Measurements from ENCODE around the gene SLC37A1. TPM values are rescaled to one million over a fixed set of nuclear protein-coding genes. Genes with fewer than 3 reads are reported as not detected.
"Not testable (repeated sequence)": the region's sequence is repeated elsewhere in the genome, so short reads cannot be mapped to it uniquely, and the experiment has no call there.

The SLC37A1 gene
- total RNA-seq, 1 donor from 2014 or later, result 6.7 TPM

DNA sequence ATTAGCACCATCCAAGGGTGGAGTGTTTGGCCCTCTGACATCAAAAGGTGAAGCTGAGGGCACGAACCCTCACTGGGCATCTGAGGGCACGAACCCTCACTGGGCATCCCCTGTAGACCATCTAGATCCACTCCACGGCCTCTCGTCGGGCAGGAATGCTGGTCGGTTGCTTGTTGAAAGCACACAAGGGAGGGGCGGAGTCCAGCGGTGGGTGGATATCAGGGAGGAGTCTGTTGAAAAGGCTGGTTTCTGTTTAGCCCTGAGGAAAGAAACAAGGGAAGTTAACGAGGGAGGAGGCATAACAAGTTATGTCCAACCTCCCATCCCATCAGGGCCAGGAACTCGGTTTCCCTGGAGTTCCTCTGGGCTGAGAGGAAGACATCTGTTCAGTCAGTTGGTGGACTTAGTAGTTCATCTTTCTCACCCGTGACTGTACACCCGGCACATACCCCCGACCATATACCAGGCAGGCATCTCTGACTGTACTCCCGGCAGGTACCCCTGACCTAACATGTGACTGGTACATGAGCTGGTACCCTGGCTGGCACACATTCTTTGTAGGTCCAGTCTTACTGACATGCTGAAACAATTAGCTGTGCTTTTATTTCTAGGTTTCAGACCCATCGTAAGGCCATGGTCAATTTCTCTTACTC, 107.6 kb downstream of the SLC37A1 start:
- peak; percentile 67 for DNase-seq (ENCODE audit: low spot score)
- intact Hi-C loops (cut with DNase I), result no loop called here

DNA sequence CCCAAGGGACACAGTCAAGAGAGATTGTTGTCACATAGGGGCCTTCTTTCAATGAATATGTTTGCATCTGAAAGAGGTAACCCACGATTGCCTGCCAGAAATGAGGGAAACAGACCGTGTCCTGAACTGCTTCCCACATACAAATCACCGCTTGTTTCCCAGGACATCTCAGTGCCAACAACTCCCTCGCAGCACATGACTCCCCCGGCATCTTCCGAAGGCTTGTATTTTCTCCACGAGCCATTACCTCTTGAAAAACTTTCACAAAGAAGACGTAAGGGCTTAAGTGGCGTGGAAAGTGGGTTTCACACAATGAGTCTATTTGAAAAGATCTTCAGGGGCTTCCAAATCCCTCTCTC, 108.1 kb downstream of the SLC37A1 start:
- peak; percentile 12 for DNase-seq (ENCODE audit: low spot score)
- intact Hi-C loops (cut with DNase I), result no loop called here

DNA sequence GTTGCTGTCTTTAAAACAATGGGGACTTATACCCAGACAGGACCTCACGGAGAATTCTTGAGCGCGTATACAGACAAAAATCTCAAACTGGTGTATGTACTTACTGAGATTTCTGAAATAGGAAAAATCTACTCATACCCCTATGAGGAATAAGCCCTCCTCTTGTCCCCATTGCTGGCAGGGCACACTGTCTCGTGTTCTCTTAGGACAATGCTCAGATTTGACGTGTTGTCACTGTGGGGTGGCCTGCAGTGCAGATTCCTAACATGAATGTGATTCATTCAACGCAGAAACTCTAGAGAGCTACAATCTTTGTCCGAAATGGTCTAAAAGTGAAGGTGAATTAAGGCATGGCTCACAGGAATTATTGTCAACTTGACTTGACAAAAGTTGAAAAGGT, 108.6 kb downstream of the SLC37A1 start:
- DNase-seq (ENCODE audit: low spot score), result no peak
- intact Hi-C loops (cut with DNase I), result no loop called here

DNA sequence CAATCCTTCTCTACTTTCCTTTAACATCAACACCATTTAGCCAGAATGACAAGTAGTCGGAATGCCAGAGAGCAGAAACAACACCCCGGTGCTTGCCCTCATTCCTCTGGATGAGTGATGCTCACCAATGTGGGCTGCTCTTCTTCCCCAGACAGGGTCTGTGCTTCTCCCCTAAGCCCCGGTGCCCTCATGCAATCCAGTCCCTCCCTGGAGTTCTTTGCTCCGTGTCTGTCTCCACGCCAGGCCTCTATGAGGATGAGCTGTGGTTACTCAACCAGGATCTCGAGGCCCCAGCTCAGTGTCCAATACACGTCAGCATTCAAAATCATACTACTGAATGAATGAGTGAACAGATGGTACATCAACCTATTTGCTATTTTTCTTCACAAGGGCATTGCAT, 110.0 kb downstream of the SLC37A1 start:
- intact Hi-C loops (cut with DNase I), result no loop called here
- DNase-seq (ENCODE audit: low spot score), result peak; percentile 31

DNA sequence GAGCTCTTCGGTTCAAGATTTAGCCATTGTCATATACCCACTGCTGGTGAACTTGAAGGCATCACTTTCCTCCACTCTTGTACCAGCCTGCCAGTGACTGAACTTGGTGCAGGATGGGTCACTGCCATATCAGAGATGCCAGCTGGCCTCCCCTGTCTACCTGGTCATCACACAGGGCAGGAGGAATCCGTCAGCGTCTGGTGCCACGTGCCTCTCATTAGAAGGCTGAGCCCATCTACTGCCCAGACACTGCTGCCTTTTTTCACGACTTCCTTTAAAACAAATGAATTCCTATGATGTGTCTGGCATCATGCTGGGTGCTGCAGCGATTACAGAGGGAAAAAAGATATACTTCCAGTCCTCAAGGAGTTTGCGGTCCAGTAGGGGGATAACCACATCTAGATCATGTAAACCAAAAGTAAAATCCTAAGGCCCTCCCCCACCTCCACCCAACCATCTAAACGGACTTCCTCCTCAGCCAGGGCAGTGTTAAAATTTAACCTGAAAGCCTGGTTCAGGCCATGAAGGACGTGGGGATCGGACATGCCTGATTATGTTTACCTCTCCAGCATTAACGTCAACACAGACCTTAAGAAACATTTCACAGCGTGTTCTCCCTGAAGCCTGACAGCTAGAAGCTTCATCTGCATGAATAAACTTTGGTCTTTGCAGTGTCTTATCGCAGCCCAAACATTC, 110.6 kb downstream of the SLC37A1 start:
- intact Hi-C loops (cut with DNase I), result no loop called here
- DNase-seq (ENCODE audit: low spot score), result peak; percentile 35

DNA sequence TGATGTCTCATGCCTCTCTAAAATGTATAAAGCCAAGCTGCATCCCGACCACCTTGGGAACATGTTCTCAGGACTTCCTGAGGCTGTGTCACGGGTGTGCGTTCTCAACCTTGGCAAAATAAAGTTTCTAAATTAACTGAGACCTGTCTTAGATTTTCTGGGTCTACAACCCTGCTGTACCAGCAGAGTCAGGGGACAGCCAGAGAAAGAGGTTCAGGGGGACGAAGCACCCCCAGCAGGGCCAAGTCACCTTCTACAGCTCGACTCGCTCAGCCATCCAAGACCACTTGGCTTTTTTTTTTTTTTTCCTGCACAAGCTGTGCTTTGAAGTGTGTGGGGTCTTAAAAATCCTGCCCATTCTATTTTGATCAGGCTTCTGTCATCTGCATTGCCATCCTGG, 111.3 kb downstream of the SLC37A1 start:
- DNase-seq (ENCODE audit: low spot score), result no peak
- intact Hi-C loops (cut with DNase I), result no loop called here

DNA sequence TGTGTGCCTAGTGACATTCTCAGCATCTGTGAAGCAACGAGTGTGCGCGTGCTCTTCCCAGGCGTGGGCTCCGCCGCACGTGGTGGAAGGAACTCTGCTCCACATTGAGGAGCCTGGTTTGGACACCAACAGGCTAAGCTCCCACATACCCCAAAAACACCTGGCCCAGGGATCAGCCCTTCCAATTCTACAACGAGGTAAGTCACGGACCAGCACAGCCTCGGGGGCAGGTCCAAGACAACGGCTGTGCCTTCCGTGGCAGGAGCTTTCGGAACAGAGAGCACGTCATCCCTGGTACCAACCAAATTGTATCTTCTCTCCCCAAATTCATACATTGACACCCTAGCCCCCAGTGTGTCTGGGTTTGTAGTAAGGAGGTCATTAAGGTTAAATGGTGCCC, 112.5 kb downstream of the SLC37A1 start:
- intact Hi-C loops (cut with DNase I), result no loop called here
- DNase-seq (ENCODE audit: low spot score), result peak; percentile 61

DNA sequence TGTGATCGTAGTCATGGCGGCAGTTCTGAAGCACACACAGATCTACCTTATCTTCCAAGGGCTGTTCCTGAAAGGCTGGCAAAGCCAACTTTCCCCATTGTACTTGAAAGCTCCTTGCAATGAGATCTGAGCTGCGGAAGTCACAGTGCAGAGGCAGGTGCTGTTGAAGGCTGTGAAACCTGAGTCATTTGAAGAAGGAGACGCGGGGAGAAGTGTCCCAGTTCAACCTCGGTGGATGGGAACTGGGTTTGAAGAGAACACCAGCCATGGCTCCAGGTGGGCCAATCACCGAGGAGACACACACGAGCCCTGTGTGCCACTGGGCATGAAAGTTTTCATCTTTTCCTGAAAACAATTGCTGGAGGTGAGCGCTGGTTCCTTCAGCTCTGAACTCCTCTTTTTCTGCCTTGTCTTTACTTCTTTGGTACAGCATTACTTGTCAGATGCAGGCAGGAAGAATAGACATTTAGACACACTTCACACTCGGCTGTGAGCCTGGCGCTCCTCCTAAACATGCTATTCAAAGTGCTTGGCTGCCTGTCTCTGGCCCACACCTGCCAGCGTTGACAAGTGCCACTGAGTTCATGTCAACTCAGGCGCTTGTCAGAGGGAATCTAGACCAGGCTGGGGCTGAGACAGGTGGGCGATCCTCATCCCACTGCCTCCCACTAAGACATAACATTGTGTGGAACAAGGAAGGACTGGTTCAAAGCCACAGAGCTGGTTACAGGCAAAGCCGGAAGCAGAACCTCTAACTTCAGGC, 114.1 kb downstream of the SLC37A1 start:
- peak; percentile 77 for DNase-seq (ENCODE audit: low spot score)
- intact Hi-C loops (cut with DNase I), result no loop called here

DNA sequence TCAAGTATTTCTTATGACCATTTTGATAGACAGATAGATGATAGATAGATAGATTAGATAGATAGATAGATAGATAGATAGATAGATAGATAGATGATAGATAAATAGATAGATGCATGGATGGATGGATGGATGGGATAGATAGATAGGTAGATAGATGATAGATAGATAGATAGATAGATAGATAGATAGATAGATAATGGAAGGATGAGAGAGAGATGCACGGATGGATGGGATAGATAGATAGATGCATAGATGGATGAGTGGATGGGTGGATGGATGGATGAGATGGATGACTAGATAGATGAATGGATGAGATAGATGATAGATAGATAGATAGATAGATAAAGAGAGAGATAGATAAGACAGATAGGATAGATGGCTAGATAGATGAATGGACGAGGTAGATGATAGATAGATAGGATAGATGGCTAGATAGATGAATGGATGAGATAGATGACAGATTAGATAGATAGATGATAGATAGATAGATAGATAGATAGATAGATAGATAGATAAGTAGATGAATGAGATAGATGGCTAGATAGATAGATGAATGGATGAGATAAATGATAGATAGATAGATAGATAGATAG, 114.9 kb downstream of the SLC37A1 start:
- intact Hi-C loops (cut with DNase I); DNase-seq (ENCODE audit: low spot score): not testable (repeated sequence)

DNA sequence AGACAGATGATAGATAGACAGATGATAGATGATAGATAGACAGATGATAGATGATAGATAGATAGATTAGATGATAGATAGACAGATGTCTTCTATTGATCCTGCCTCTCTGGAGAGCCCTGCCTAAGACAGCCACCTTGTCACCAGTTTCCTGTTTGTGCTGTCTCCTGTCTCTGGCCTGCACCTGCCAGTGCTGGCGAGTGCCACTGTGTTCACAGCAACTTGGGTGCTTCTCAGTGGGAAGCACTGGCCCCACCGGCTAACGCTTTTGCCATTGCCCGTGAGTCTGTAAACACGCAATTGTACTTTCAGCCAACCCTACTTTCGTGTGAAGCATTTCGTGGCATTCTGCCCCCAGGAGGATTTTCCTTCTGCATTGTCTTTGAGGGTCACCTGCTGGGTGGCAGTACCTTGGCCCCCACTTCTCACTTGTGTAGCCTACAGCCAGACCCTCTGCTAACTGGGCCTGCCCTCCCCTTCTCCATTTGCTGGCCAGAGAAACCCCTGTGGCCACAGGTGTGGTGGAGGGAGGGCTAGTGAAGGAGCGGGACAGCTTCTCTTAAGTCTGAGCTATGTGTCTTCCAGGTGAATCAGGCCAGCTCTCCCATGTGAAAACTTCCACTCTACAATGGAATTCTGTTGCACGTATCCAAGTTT, 116.4 kb downstream of the SLC37A1 start:
- DNase-seq (ENCODE audit: low spot score), result peak; percentile 64
- intact Hi-C loops (cut with DNase I), result no loop called here

DNA sequence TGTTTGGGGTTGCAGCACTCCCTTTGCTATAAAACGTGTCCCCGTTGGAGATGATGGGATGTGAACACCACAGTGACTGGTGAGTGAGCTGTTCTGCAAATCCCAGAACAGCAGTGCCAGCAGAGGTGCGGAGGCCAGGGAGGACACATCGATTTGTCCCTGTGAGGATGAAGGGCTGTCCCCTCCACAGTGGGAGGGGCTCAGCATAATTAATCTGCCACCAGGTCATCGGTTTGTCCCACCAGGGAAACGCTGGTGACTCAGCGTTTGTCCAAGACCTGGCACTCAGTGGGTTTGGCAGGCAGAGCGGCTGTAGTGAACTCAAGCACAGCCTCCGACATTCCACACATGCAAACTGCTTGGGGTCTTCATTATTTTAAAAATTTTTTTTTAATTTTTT, 117.0 kb downstream of the SLC37A1 start:
- intact Hi-C loops (cut with DNase I), result no loop called here
- DNase-seq (ENCODE audit: low spot score), result no peak

Other genes starting within 250 kb of the SLC37A1 start
- gene TFF3, start 198.4 kb upstream of the SLC37A1 start, total RNA-seq, result 4.8 TPM
- not detected for gene TFF2, start 162.9 kb upstream of the SLC37A1 start, total RNA-seq
- not detected for gene TFF1, start 147.3 kb upstream of the SLC37A1 start, total RNA-seq
- not detected for gene TMPRSS3, start 117.8 kb upstream of the SLC37A1 start, total RNA-seq
- gene UBASH3A, start 110.0 kb upstream of the SLC37A1 start, total RNA-seq, result not detected
- not detected for gene RSPH1, start 17.6 kb upstream of the SLC37A1 start, total RNA-seq
- gene PDE9A, start 139.8 kb downstream of the SLC37A1 start, total RNA-seq, result 1.1 TPM

Data from cardiac septum (tissue), 1 donor.